Anterior cingulate cortex (tissue), 58 donors: ENCODE results near the gene PCSK6.

Source experiments
- DNase-seq, 58 donors: peaks; one replicate each; lab custom pipeline; 2025; lab: John Stamatoyannopoulos, UW

Gene PCSK6

DNA sequence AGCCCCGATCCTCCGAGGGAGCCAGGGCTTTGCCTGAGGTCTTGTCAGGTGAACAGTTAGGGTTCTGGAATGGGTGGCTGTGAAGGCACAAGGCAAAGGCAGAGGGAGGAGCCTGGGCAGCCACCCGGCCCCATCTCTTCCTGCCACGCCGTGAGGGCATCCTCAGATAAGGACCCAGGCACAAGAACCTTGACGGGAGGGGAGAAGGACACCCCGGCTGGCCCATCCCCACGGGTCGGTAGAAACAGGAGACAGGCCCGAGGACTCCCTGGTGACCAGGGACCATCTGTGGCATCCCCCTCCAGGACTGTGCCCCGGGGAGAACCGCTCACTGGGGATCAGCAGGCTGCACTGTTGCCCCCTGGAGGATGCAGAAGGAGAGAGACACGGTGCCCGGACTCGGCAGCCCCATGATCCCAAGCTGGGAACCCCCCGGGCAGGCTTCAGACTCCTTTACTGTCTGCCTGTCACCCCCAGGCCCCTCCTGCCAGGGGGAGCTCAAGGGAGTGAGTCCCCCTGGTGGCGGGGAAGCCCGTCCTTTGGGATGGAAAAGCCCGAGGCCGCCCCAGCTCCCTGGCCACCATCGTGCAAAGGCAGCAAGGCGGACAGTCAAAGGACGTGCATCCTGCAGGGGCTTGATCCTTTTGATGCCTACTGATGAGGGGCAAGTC lies 12.3 kb upstream of the PCSK6 start:
- peak in 13 of 58 donors; percentile 29 to 60 (median 47) for DNase-seq

DNA sequence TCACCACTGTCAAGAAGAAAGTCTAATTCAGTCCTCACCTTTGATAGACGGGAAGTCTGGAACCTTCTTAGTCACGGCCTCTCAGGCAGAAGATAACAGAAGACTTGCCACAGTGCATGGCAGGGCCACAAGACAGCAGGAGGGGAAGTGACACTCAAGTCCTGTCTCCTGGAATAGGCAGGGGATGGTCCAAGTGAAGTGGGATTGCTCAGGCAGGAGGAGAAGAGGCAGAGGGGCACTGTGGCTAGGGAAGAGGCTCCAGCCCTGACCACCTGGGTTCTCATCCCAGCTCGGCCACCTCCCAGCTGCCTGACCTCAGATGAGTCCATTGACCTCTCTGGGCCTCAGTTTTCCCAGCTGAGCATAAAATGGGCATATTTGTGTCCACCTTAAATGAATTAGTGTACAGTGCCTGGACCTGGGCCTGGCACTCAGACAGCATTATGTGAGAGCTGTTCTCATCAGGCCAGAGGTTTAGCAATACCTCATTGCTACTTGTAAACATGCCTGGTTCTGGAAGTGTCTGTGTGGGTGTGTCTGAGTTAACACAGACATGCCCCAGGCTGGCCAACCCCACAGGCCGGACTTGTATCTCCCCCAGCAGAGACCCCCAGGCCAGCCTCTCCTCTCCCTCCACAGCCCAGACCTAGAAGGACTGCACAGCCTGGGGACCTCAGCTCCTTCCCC lies 11.5 kb upstream of the PCSK6 start:
- DNase-seq = no peak

DNA sequence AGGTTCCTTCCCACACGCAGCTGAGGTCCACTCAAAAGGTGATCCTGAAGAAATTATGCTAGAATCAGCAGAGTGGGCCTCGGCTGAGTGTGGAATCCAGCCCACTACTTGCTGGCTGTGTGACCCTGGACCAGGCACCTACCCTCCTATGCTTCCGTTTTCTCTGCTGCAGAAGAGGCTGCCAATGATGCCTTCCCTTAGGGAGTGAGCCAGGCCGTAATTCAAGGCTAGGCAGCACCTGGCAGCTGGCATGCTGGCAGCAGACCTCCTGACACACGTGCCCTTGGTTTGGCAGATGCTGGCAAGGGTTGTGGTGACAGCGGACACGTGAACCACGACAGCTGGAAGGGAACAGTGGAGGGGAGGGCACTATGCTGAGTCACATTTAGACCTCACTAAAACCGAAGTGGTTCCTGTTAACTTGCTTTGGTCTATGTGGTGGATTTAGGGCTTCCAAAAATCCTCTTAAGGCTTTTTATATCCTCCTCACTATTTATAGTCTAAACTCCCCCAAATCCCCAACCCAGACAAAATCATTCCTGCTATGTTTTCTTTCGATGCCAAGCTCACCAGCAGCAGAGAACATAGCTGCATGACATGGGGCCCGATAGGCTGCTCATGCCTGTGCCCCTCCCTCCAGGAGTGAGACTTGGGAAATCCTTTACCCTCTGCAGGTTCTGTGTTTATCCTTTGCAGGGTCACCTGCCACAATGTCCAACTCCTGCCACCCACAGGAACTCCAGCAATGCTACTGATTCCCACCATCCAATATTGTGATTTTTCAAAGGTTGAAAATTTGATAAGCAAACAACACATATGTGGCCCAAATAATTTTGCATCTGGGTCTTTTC lies 10.6 kb upstream of the PCSK6 start:
- DNase-seq = peak in 14 of 58 donors; percentile 35 to 72 (median 56)

DNA sequence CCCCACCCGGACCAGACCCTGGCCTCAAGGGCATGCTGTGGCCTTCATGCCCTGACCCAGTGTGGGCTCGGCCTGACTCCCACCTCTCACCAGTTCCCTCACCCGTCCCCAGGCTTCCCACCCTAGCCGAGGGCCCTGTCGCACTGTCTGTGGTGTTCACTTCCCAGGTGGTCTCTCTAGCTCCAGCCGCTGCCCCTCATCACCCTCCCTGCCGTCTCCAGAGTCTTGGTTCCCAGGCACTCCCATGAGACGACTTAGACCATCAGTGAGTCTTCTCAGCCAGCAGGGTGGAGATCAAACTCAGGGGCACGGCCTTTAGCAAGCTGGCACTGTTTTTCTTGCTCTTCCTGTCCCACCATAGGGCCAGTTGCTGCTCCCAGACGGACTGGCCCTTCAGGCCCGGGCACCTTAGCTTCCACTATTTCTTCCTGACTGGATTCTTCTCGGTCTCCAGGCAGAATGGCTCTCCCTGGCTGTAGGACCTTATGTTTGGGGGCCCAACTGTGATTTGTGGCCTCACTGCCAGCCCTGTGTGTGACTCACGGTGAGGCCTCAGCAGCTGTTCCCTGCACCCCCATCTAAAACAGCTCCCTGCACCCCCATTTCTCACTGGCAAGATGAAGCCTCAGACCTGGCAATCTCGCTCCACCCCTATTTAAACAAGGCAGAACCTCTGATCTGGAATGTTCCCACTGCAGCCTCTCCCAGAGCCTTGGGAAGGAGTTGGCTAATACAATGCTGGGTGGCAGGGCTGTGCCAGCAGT lies 9.4 kb upstream of the PCSK6 start:
- DNase-seq = no peak

- DNase-seq = no peak
Observed at GRCh38 chr15:101498076-101498716, 8.7 kb upstream of the PCSK6 start.

GRCh38 chr15:101497484-101498034 lies 8.1 kb upstream of the PCSK6 start:
- DNase-seq = no peak

DNA sequence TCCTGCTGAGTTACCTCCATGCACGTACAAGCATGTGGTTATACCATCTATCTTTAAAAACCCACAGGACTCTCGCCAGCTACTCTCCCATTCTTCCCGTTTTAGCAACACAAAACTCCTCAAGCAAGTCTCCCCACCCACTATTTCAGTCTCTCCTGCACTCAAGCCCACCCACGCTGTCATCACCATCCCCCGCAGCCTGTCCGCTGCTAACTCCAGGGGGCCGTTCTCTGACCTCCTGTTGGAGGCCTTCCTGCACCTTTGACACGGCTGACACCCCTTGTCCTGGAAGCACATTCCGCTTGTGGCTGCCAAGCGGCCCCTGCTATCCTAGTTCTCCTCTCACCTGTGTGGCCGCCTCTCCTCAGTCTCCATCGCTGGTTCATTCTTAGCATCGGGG lies 7.5 kb upstream of the PCSK6 start:
- DNase-seq = no peak

- no peak for DNase-seq
Observed at GRCh38 chr15:101496198-101496986, 6.9 kb upstream of the PCSK6 start.

- DNase-seq = no peak
Observed at GRCh38 chr15:101495334-101496197, 6.1 kb upstream of the PCSK6 start.

DNA sequence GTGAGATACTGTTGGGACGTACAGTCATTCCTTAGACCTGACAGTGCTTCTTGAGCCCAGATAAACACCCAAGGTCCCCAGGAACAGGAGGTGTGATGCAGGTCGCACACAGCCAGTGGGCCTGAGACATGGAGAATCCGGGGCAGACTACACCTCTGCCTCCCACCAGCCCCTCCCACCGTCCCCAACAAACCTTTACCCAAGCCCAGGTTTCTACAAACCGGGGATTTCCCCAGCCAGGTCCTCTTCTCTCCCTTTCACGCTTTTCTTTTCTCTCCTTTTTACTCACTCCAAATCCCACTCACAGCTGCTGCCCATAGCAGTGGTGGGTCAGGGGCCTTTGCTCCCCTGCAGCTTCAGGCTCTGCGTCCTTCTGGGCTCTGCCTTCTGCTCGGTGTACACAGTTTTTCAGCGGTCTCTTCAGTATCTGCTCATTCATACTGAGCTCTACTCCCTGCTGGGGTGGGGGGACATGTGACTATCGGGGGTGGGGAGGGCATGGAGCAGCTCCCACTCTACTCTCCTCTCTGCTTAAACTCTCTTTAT lies 4.8 kb upstream of the PCSK6 start:
- no peak for DNase-seq

DNA sequence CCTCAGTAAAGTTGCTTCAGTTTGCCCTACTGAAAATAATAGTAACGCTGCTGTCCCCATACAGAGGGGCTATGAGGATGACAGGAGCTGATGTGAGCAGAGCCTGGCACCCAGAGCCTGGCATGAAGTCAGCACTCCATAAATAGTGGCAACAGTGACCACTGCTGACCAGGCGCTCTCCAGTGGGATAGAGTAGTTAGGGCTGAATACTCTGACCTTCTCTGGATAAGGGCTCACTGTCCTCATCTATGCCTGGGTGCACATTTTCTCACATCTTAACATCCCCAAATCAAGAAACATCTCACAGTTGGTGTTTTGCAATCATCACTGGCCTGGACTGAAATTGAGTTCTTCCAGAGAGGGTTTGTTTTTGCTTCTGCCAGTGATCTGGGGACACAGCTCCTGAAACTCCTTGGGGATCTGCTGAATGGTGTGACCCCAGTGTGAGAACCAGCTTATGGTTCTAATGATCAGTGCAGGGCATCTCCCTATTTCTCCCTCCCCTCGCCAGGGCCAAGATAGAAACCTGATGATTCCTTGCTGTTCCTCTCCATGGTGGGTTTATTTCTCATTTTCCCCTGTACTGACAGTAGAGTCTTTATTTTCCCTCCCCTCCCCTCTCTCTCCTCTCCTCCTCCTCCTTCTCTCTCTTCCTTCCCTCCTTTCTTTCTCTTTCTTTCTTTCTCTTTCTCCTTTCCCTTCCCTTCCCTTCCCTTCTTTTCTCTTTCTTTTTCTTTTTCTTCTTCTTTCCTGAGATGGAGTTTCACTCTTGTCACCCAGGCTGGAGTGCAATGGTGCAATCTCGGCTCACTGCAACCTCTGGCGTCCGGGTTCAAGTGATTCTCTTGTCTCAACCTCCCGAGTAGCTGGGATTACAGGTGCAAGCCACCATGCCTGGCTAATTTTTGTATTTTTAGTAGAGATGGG lies 3.5 kb upstream of the PCSK6 start:
- peak in 13 of 58 donors; percentile 31 to 73 (median 52) for DNase-seq

DNA sequence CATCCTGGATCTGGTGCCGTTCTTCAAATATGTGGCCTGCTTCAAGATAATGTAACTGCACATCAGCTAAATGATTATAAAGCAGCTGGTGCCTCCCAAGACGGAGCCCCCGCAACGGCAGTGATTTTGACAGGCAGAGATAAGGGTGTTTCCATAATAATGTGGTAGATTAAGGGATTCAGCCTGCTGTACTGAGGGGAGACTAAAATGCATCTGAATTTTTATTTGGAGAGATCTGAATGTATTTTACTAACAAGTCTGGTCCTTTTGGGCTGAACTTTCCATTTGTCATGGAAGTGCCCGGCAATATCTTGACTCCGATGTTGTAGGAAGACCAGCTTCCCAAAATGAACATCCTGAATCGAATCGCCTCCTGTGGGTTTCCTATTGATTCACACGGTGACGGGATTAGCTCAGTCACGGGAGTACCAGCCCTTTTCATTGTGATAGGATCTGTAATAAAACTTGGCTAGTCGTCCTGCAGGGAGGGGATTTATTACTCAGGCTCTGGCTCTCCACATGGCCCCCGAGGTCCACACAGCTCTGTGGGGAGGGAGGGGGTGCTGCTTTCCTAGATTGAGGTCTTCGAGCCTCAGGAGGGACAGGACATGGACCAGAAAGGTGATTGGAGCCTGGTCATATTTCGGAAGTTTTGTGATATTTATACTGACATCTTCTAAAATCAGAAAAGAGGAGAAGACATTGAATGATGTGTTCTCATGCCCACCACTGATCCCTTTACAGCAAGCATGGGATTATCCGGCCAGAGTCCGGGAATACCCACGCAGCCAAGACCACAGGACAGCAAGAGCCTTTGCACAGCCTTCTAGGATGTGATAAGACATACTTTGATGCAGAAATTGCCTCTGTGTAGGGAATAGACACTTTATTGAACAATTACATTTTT lies 2.5 kb upstream of the PCSK6 start:
- no peak for DNase-seq

- DNase-seq = no peak
Observed at GRCh38 chr15:101490922-101491733, 1.6 kb upstream of the PCSK6 start.

DNA sequence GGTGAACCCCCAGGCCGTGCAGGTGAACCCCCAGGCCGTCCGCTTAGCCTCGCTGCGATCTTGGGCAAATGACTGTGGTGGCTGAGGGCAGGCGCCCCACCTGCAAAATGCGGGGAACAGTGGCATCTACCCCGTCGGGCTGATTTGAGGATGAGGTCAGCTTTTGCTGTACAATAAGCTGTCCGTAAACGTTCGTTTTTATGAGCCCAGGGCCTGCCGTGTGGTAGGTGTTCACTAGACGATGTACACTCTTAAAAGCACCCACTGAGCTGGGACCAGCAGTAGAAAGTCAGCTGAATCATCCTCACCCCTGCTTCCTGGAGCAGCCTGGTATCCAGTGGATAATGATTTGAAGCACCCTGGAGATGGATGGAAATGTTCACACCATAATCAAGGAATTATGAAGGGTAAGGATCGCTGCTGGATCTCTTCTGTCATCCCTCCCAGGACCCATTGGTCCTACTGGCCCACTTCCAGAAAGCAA lies 943 bp upstream of the PCSK6 start:
- DNase-seq = no peak
